Neuron (in vitro differentiated cells): Measurements from ENCODE around the gene PPP1R7.

Source experiments
- H2AFZ ChIP-seq: one replicate; pipeline ENCODE4 v1.6.1; 2013; ENCODE audit warnings: low read depth, mild to moderate bottlenecking, inconsistent platforms, low read length, moderate library complexity
- H3K27me3 ChIP-seq: one replicate; pipeline ENCODE4 v1.6.1; 2013; ENCODE audit warnings: low read length; ENCODE audit not compliant: insufficient read depth
- H3K36me3 ChIP-seq: one replicate; pipeline ENCODE4 v1.6.1; 2013; ENCODE audit warnings: low read length; ENCODE audit not compliant: insufficient read depth
- H3K4me1 ChIP-seq: one replicate; pipeline ENCODE4 v1.6.1; 2013; ENCODE audit warnings: low read length; ENCODE audit not compliant: insufficient read depth
- H3K4me3 ChIP-seq: 2 replicates; pipeline ENCODE4 v1.5.1; 2013; ENCODE audit warnings: mild to moderate bottlenecking, low read length, moderate library complexity
- H3K9me3 ChIP-seq: one replicate; pipeline ENCODE4 v1.6.1; 2013; ENCODE audit warnings: low read length

The PPP1R7 gene

DNA sequence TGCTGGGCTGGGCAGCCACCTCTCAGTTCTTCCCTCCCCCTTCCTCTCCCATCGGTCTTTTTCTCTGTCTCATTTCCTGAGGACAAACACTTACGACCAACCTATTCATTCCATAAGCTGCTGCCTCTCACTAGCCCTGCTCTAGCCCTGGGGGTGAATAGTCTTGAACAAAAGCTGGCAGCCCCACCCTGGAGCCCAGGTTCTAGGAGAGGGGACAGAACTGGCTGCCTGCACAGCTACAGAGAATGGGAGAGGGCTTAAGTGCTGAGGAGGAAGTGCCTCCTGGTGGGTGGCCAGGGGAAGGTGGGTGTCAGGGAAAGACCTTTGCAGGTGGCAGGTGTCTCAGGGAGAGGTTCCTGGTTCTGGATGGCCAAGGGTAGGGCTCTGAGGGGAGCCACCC, 61.0 kb downstream of the PPP1R7 start:
- H2AFZ ChIP-seq, result no peak overlapping the region
- H3K4me3 ChIP-seq, result no peak overlapping the region
- peaks cover 5% of the 10 kb centered on the region for H3K27me3 ChIP-seq
- no peaks in the 10 kb centered on the region for H3K4me1 ChIP-seq
- no peaks in the 10 kb centered on the region for H3K9me3 ChIP-seq
- no peaks in the 10 kb centered on the region for H3K36me3 ChIP-seq

DNA sequence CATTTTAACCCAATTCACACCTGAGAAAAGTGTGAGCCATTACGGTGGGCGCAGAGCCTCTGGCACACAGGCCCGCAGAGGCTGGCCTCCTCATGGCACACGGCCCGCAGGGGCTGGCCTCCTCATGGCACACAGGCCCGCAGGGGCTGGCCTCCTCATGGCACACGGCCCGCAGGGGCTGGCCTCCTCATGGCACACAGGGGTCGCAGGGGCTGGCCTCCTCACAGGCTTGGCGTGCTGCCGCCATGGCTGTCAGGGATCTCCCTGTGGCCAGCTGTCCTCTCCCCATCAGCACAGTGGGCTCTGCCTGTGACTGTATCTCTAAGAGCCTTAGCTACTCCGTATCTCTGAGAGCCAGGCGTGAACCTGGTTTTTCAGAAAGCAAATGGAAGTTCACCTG, 62.8 kb downstream of the PPP1R7 start:
- H2AFZ ChIP-seq, result no peak overlapping the region
- H3K4me1 ChIP-seq, result no peaks in the 10 kb centered on the region
- no peaks in the 10 kb centered on the region for H3K36me3 ChIP-seq
- peaks cover 3% of the 10 kb centered on the region for H3K27me3 ChIP-seq
- no peaks in the 10 kb centered on the region for H3K9me3 ChIP-seq
- H3K4me3 ChIP-seq, result no peak overlapping the region

DNA sequence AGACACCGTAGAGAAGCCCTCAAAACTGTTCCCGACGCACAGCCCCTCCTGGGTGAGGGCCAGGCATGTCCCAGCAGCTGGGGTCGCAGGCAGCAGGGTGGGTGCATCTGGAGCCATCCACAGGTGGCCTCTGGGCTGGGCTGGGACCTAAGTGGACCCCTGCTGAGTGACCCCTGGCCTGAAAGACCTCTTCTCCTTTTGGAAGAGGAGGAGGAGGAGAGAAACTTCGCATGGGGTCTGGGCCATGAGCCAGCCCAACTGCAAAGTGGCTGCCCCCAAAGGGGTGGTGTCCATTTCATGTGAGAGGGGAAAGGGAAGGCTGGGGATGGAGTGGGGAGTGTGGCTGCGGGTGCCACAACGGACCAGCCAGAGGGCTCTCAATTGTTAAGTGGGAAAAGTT, 63.3 kb downstream of the PPP1R7 start:
- Histone ChIP-seq H3K4me1 (peaks cover 2% of the 10 kb centered on the region), H2AFZ (no peak overlapping the region), H3K27me3 (peaks cover 3% of the 10 kb centered on the region), H3K4me3 (no peak overlapping the region), H3K36me3 (no peaks in the 10 kb centered on the region), H3K9me3 (no peaks in the 10 kb centered on the region)

DNA sequence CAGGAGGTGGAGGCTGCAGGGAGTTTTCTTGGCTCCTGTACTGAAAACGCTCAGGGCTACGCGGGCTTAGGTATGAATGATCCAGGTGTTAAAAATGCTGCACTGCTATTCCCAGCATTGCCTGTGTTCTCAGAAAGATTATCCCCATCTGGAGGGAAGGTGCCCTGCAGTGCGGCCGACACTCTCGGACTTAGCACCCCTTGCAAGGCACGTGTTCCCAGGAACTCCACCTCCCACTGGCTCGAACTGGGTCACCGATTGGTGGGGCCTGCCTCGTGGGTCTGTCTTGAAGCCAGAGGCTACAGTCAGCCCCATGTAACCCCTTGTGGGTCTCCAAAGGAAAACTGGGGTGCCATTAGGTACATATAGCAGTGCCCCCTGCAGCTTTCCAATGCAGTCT, 63.9 kb downstream of the PPP1R7 start:
- H3K27me3 ChIP-seq, result peaks cover 3% of the 10 kb centered on the region
- H3K4me3 ChIP-seq, result no peak overlapping the region
- H2AFZ ChIP-seq, result no peak overlapping the region
- no peaks in the 10 kb centered on the region for H3K36me3 ChIP-seq
- no peaks in the 10 kb centered on the region for H3K9me3 ChIP-seq
- H3K4me1 ChIP-seq, result peaks cover 8% of the 10 kb centered on the region

DNA sequence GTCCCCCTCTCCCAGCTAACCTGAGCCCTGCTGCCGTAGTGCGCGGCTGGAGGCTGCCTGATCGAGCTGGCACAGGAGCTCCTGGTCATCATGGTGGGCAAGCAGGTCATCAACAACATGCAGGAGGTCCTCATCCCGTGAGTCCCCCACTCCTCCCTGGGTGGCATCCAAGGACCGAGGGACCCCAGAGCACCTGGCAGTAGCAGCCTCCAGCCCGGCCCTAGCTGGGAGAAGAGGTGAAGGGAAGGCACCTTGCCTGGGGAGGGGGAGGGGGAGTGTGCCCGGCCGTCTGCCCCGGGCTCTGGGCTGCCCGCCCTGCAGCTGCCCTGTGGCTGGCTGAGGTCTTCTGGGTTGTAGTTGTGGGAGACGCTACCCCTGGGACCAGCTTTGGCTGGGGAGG, 64.5 kb downstream of the PPP1R7 start:
- no peaks in the 10 kb centered on the region for H3K36me3 ChIP-seq
- no peak overlapping the region for H2AFZ ChIP-seq
- peaks cover 14% of the 10 kb centered on the region for H3K4me1 ChIP-seq
- H3K27me3 ChIP-seq, result peaks cover 3% of the 10 kb centered on the region
- no peak overlapping the region for H3K4me3 ChIP-seq
- no peaks in the 10 kb centered on the region for H3K9me3 ChIP-seq

DNA sequence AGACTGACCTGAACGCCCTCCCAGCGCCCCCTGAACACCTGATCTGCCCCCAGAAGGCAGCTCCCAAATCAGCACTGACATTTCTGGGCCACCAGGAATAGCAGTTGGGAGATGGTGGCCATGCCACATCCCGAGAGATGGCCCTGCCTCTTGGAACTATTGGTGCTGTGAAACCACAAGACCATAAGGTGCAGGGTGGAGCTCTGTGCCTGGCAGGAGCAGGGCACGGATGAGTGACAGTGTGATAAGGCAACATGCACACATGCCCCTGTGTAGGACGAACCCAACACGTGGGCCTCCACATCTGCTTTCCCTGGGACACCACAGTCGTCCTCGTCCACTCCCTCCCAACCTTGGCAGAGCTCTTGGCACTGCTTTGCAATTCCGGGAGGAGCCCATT, 65.2 kb downstream of the PPP1R7 start:
- Histone ChIP-seq H2AFZ (no peak overlapping the region), H3K36me3 (no peaks in the 10 kb centered on the region), H3K4me3 (no peak overlapping the region), H3K27me3 (peaks cover 3% of the 10 kb centered on the region), H3K9me3 (no peaks in the 10 kb centered on the region), H3K4me1 (peaks cover 15% of the 10 kb centered on the region)

DNA sequence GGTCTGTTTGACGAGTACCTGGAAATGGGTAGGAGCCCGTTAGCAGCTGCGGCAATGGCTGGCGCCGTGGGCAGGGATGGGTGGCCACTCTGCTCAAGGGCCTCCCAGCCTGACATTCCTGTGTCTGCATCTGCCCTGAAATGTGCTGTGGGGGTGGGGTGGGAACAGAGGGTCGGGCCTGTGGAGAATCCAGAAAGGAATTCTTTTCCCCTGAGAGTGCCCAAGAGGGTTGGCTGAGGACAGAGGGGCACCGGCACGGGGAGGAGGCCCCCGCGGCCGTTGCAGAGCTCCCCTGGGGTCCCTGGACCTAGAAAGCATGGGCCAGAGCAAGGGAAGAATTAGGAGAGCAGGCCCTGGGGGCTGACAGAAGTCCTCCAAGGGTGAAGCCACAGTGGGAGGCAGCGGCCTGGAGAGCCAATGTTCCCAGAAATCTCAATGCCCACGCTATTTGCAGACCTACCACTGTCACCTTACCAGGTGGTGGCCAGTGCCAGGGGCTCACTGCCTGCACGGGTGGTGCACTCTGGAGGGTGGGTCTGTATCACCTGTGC, 66.0 kb downstream of the PPP1R7 start:
- Histone ChIP-seq H2AFZ (no peak overlapping the region), H3K27me3 (peaks cover 3% of the 10 kb centered on the region), H3K9me3 (no peaks in the 10 kb centered on the region), H3K4me1 (peaks cover 15% of the 10 kb centered on the region), H3K4me3 (no peak overlapping the region), H3K36me3 (no peaks in the 10 kb centered on the region)

DNA sequence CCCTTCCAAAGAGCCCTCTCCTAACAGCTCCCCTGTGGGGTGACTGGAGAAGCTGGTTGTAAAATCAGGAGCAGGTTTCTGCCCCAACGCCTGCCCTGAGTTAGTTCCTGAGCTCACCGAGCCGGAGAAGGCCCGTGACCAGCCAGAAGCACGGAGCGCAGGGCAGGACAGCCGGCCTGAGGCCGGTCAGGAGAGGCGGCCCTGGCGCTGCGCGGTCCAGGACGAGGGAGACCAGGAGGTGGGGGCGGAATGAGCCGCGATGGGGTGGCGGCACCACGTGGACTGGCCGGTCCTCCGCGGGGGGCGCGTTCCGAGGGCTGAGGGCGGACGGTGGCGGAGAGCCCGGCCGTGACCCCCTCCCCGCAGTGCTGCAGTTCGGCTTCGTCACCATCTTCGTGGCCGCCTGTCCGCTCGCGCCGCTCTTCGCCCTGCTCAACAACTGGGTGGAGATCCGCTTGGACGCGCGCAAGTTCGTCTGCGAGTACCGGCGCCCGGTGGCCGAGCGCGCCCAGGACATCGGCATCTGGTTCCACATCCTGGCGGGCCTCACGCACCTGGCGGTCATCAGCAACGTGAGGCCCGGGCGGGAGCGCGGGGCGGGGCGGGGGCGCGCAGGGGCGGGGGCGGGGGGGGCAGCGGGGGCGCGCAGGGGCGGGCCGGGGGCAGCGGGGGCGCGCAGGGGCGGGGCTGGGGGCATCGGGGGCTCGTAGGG, 67.2 kb downstream of the PPP1R7 start:
- H3K9me3 ChIP-seq, result no peaks in the 10 kb centered on the region
- peak overlapping the region; percentile 60 for H3K4me3 ChIP-seq
- H3K27me3 ChIP-seq, result peaks cover 3% of the 10 kb centered on the region
- peaks cover 15% of the 10 kb centered on the region for H3K4me1 ChIP-seq
- H3K36me3 ChIP-seq, result no peaks in the 10 kb centered on the region
- peak overlapping the region; percentile 74 for H2AFZ ChIP-seq

DNA sequence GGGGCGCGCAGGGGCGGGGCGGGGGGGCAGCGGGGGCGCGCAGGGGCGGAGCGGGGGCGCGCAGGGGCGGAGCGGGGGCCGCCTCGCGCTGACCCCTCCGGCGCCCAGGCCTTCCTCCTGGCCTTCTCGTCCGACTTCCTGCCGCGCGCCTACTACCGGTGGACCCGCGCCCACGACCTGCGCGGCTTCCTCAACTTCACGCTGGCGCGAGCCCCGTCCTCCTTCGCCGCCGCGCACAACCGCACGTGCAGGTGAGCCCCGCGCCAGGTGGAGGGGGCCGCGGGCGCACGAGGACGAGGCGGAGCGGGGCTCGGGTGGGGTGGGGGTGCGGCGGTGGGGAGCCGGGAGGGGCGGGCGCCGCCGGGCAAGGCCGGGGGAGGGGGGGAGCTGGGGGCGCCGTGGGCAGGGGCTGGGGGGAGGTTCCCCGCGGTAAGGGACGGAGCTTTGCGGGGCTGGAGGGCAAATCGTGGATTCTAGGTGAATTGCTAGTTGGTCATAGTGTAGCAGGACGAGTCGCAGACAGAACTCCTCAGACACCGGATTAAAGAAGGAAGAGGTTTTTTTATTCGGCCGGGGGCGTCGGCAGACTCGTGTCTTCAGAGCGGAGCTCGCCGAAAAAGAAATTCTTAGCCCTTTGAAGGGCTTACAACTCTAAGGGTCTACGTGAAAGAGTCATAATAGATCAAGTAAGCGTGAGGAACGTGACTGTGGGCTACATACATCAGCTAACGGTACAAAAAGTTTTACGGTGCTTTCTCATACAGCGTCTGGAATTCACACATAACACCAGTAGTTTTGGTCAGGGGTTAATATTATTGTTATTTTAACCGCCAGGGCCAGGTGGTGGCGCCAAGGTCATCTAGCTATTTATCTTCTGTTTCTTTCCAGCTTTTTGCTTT, 68.1 kb downstream of the PPP1R7 start:
- Histone ChIP-seq H3K9me3 (no peaks in the 10 kb centered on the region), H2AFZ (peak overlapping the region; percentile 88), H3K4me3 (peak overlapping the region; percentile 65), H3K36me3 (no peaks in the 10 kb centered on the region), H3K4me1 (peaks cover 15% of the 10 kb centered on the region), H3K27me3 (peaks cover 3% of the 10 kb centered on the region)

DNA sequence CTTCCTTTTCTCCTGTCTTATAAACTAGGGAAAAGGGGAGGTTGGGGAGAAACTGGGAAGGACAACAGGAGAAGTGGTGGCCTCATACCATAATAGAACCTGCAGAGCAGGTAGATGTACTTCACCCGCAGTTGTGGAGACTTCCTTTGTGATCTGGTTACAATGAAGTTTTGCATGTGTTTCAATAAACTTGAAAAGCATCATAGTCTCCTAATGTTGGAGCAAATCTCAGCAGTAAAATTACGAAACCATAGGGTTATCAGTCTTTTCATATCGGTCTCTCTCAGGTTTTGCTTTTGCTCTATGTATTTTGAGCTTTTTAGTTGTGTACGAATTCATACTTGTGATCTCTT, 68.7 kb downstream of the PPP1R7 start:
- Histone ChIP-seq H3K36me3 (no peaks in the 10 kb centered on the region), H2AFZ (peak overlapping the region; percentile 88), H3K4me3 (peak overlapping the region; percentile 65), H3K27me3 (peaks cover 3% of the 10 kb centered on the region), H3K9me3 (no peaks in the 10 kb centered on the region), H3K4me1 (peaks cover 15% of the 10 kb centered on the region)

DNA sequence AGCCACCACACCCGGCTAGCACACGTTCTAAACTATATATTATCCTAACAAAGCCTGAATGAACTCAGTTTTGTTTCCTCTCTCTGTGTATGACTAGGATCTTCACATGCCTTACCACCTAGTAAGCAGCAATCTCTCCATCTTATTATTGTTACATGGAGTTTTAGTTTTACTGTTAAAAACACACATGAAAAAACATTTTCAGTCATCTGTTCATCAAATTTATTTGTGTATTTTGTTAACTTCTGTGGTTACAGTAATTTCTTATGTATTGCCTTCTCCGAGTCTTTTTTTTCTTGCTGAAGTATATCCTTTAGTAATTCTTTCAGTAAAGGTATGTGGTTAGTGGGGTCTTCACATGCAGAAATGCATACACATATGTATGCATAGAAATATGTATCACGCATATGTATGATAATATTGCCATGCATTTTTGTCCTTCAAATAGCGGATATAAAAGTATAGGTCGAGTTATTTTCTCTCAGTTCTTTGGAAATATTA, 69.6 kb downstream of the PPP1R7 start:
- H3K36me3 ChIP-seq, result no peaks in the 10 kb centered on the region
- H3K9me3 ChIP-seq, result no peaks in the 10 kb centered on the region
- no peak overlapping the region for H3K4me3 ChIP-seq
- H3K4me1 ChIP-seq, result peaks cover 15% of the 10 kb centered on the region
- H3K27me3 ChIP-seq, result peaks cover 3% of the 10 kb centered on the region
- no peak overlapping the region for H2AFZ ChIP-seq

DNA sequence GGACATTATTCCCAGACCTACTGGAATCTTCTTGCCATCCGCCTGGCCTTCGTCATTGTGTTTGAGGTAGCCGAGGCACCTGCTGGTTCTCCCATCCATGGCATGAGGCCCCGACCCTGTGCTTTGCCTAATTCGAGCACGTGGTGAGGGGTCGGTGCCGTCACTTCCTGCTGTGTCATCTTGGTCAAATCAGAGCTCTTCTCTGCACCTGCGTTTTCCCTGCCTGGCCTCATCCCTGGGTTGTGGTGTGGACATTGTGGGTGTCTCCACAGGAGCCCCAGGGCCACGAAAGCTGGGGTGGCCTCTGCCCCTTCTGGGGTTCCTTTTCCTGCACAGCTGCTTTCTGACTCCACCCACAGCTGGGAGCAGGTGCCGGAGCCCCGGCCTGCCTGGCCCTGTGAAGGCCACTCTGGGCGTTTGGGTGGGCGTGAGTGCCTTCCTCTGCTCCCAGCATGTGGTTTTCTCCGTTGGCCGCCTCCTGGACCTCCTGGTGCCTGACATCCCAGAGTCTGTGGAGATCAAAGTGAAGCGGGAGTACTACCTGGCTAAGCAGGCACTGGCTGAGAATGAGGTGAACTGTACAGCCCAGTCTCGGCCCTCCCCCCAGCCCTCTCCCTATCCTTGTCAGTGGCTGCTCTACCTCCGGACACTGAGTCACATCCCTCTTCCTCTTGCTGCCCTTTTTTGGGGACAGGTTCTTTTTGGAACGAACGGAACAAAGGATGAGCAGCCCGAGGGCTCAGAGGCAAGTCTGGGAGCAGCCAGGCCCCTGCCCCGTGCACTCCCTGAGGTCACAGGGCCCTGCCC, 73.1 kb downstream of the PPP1R7 start:
- Histone ChIP-seq H3K4me3 (no peak overlapping the region), H3K27me3 (no peaks in the 10 kb centered on the region), H3K36me3 (peaks cover 19% of the 10 kb centered on the region), H3K9me3 (no peaks in the 10 kb centered on the region), H2AFZ (no peak overlapping the region), H3K4me1 (peaks cover 14% of the 10 kb centered on the region)
